ENCODE results near the gene ERGIC1.

DNA sequence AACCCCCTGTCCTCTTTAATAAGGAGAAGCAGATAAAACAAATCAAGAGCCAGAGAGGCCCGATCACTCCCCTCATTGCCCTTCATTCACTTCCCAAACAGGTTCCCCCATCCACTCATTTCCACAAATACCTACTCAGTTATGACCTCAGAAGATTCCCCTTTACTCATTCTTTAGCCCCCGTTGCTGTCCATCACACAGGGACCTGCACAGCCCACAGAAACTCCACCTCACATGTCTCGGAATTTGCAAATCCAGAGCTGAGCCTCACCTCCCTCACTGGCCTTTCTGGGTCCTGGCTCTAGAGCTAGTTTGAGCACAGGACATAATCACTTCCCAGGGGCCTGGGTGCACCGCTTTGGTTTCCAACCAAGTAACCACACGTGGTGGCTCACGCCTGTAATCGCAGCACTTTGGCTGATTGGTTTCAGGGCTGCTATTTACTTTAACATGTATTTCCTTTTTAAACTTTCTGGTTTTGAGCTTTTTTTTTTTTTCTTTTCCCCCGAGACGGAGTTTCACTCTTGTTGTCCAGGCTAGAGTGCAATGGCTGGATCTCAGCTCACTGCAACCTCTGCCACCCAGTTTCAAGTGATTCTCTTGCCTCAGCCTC lies 167.3 kb downstream of the ERGIC1 start:
- TF ChIP-seq CTCF (IDR thresholded peaks at IDR 0.05; ENCODE audit: low read length) (no peak), EZH2 (optimal IDR thresholded peaks at IDR 0.05; ENCODE audit: low read depth, low read length) (no peak), EZH2phosphoT487 (IDR thresholded peaks at IDR 0.05; ENCODE audit: low read length) (no peak)
